HepG2 (cell line): ENCODE measurements around the gene INKA1. TPM values are rescaled to one million over a fixed set of nuclear protein-coding genes. Genes with fewer than 3 reads are reported as not detected.
A peak's percentile ranks its signal among the peaks of the same experiment; 100 is the strongest.

Experiments
- ATAC-seq: fragments of 200-7000 bp; cut with Tn5 transposase; 3 replicates; pipeline ENCODE4 v1.9.1; 2020; ENCODE audit warnings: mild to moderate bottlenecking, moderate library complexity
- BruUV-seq: library from RNA; stranded (reverse); fragments of 400-500 nt; replicated peaks from 2 replicates; lab custom pipeline; 2021; lab: Mats Ljungman, UMichigan
- CTCF ChIA-PET: fragments of 300-600 bp; formaldehyde crosslinking; extraction: SDS; loops from one replicate; lab custom pipeline; 2021; ENCODE audit warnings: low total read pairs, inconsistent platforms, low intra/inter-chr PET ratio; lab: Yijun Ruan, JAX
- POLR2A ChIA-PET: fragments of 350-600 bp; sonication (Branson Sonifier 250); formaldehyde crosslinking; loops from one replicate; lab custom pipeline; 2020; ENCODE audit warnings: antibody characterized with exemption, inconsistent platforms; lab: Yijun Ruan, JAX
- DNase-seq: peaks from one replicate; pipeline ENCODE4 v3.0.0-alpha.2; 2015; ENCODE audit warnings: low spot score
- FAIRE-seq: peaks from 3 replicates; lab custom pipeline; 2011; peaks lifted over from hg19 to GRCh38; lab: Jason Lieb, UNC
- H2AFZ ChIP-seq: one replicate; pipeline ENCODE4 v1.6.1; 2011; ENCODE audit warnings: low read length, inconsistent platforms
- H3K27ac ChIP-seq: fragments of 300-600 bp; 3 replicates; pipeline ENCODE4 v1.8.0; 2011; ENCODE audit warnings: mixed run types, mild to moderate bottlenecking, mixed read lengths, low read length, inconsistent platforms; ENCODE audit not compliant: insufficient read depth; ENCODE audit errors: extremely low read length
- H3K27me3 ChIP-seq, 2 experiments: fragments of 200-600 bp in 1 of 2; 2 replicates in 1 of 2; 3 replicates in 1 of 2; pipeline versions ENCODE4 v1.6.0 to v1.8.0; 2011; ENCODE audit warnings: low read length in 2 of 2, mild to moderate bottlenecking in 2 of 2, moderate library complexity in 2 of 2, inconsistent platforms in 1 of 2; ENCODE audit not compliant: insufficient read depth in 2 of 2, control insufficient read depth in 1 of 2
- H3K36me3 ChIP-seq, 2 experiments: fragments of 200-600 bp in 1 of 2; replicated peaks in 1 of 2; 2 replicates in 1 of 2; 3 replicates in 1 of 2; pipeline versions ENCODE4 v1.5.1 to v1.8.0; 2011; ENCODE audit warnings: low read length in 2 of 2, inconsistent platforms in 1 of 2; ENCODE audit not compliant: insufficient read depth in 2 of 2, control insufficient read depth in 1 of 2
- H3K4me1 ChIP-seq: 2 replicates; pipeline ENCODE4 v1.5.1; 2012; ENCODE audit warnings: low read length, inconsistent platforms; ENCODE audit not compliant: insufficient read depth
- H3K4me2 ChIP-seq: 2 replicates; pipeline ENCODE4 v1.6.0; 2011; ENCODE audit warnings: low read depth, low read length, inconsistent platforms
- H3K4me3 ChIP-seq, 3 experiments: fragments of 200-600 bp in 1 of 3; sonication (generic), shearing (Covaris generic) in 1 of 3; replicated peaks in 1 of 3; 2 replicates each; pipeline ENCODE4 v1.5.1; 2011 to 2016; ENCODE audit warnings: low read length in 3 of 3, inconsistent platforms in 2 of 3, low read depth in 2 of 3, mild to moderate bottlenecking in 2 of 3, control low read depth in 1 of 3, mixed read lengths in 1 of 3; ENCODE audit not compliant: insufficient read depth in 1 of 3
- H3K79me2 ChIP-seq: one replicate; pipeline ENCODE4 v1.6.1; 2011; ENCODE audit warnings: low read length, inconsistent platforms; ENCODE audit not compliant: insufficient read depth
- H3K9ac ChIP-seq: 2 replicates; pipeline ENCODE4 v1.6.0; 2011; ENCODE audit warnings: mild to moderate bottlenecking, low read depth, low read length, inconsistent platforms; ENCODE audit not compliant: insufficient read depth
- H3K9me3 ChIP-seq: 2 replicates; pipeline ENCODE4 v1.5.1; 2012; ENCODE audit warnings: mild to moderate bottlenecking, low read length
- H4K20me1 ChIP-seq: 2 replicates; pipeline ENCODE4 v1.6.0; 2011; ENCODE audit warnings: inconsistent platforms, mild to moderate bottlenecking, low read length, moderate library complexity; ENCODE audit not compliant: insufficient read depth
- ADNP ChIP-seq: sonication (generic); formaldehyde crosslinking; IDR thresholded peaks from 2 replicates; pipeline ENCODE4 v1.4.0; 2020; ENCODE audit warnings: missing genetic modification reagents
- CHCHD3 ChIP-seq: sonication (generic); formaldehyde crosslinking; IDR thresholded peaks from 2 replicates; pipeline ENCODE4 v1.8.0; 2022; ENCODE audit warnings: mild to moderate bottlenecking, missing genetic modification reagents, moderate library complexity
- ERF ChIP-seq: IDR thresholded peaks from 2 replicates; pipeline ENCODE4 v1.6.1; 2018; ENCODE audit warnings: missing biosample characterization, missing genetic modification reagents
- HDAC2 ChIP-seq: sonication (generic); formaldehyde crosslinking; IDR thresholded peaks from 2 replicates; pipeline ENCODE4 v1.4.0; 2020; ENCODE audit warnings: missing genetic modification reagents
- HMG20A ChIP-seq: IDR thresholded peaks from 2 replicates; pipeline ENCODE4 v1.6.1; 2016; ENCODE audit warnings: borderline replicate concordance
- HOXA3 ChIP-seq: sonication (generic); formaldehyde crosslinking; IDR thresholded peaks from 2 replicates; pipeline ENCODE4 v1.5.0; 2020; ENCODE audit warnings: missing genetic modification reagents
- KDM2A ChIP-seq: sonication (generic); formaldehyde crosslinking; IDR thresholded peaks from 2 replicates; pipeline ENCODE4 v1.4.0; 2020; ENCODE audit warnings: low read depth, missing genetic modification reagents, borderline replicate concordance
- KLF6 ChIP-seq: IDR thresholded peaks from 2 replicates; pipeline ENCODE4 v1.8.0; 2016; ENCODE audit warnings: missing biosample characterization, missing genetic modification reagents
- MXD1 ChIP-seq: sonication (generic); formaldehyde crosslinking; IDR thresholded peaks from 2 replicates; pipeline ENCODE4 v1.4.0; 2020; ENCODE audit warnings: mild to moderate bottlenecking, missing genetic modification reagents
- NFE2 ChIP-seq: sonication (generic); formaldehyde crosslinking; IDR thresholded peaks from 2 replicates; pipeline ENCODE4 v1.4.0; 2020; ENCODE audit warnings: missing genetic modification reagents
- RARA ChIP-seq: IDR thresholded peaks from 2 replicates; pipeline ENCODE4 v1.6.1; 2016; ENCODE audit warnings: missing genetic modification reagents, missing compliant biosample characterization
- RARG ChIP-seq: sonication (generic); formaldehyde crosslinking; IDR thresholded peaks from 2 replicates; pipeline ENCODE4 v1.4.0; 2020; ENCODE audit warnings: low read depth, mild to moderate bottlenecking, missing genetic modification reagents
- SIN3A ChIP-seq: IDR thresholded peaks from 2 replicates; pipeline ENCODE4 v1.6.1; 2011; ENCODE audit warnings: low read depth, mild to moderate bottlenecking, control low read depth, low read length, borderline replicate concordance
- SMAD3 ChIP-seq: sonication (generic); formaldehyde crosslinking; IDR thresholded peaks from 2 replicates; pipeline ENCODE4 v1.4.0; 2020; ENCODE audit warnings: missing genetic modification reagents
- SOX6 ChIP-seq, 2 experiments: fragments of 450-650 bp in 1 of 2; sonication (generic) in 1 of 2; formaldehyde crosslinking in 1 of 2; IDR thresholded peaks; 2 replicates each; pipeline versions ENCODE4 v1.4.0 to v1.6.1; 2017 to 2020; ENCODE audit warnings: antibody characterized with exemption in 1 of 2, mild to moderate bottlenecking in 1 of 2, missing genetic modification reagents in 1 of 2
- ZFP90 ChIP-seq: sonication (generic); formaldehyde crosslinking; IDR thresholded peaks from 2 replicates; pipeline ENCODE4 v1.8.0; 2022; ENCODE audit warnings: missing genetic modification reagents, mild to moderate bottlenecking, inconsistent platforms, borderline replicate concordance
- ZNF337 ChIP-seq: sonication (generic); formaldehyde crosslinking; IDR thresholded peaks from 2 replicates; pipeline ENCODE4 v1.5.1; 2020; ENCODE audit warnings: missing genetic modification reagents, low read depth, mild to moderate bottlenecking, borderline replicate concordance
- ZNF816 ChIP-seq: sonication (generic); formaldehyde crosslinking; IDR thresholded peaks from 2 replicates; pipeline ENCODE4 v1.8.0; 2022; ENCODE audit warnings: missing genetic modification reagents, mild to moderate bottlenecking, borderline replicate concordance
- WGBS: methylation state at CpG from one replicate; pipeline ENCODE4 v1.1.6; 2017; ENCODE audit warnings: low lambda C conversion rate; 5-methylcytosine and 5-hydroxymethylcytosine counted together
- in situ Hi-C: cut with HindIII; loops from 2 replicates; pipeline ENCODE4 v1.10.0; 2017; ENCODE audit warnings: low pct_unique_long_range_greater_than_20kb; ENCODE audit not compliant: extremely low pct_ligation_motif_present
- intact Hi-C: fragments of 100-400 bp; cut with micrococcal nuclease; formaldehyde crosslinking; loops from one replicate; pipeline ENCODE4 v1.10.0; 2022; ENCODE audit not compliant: unreplicated experiment
- polyA plus RNA-seq, 8 experiments: library from polyadenylated mRNA; depleted of rRNA in 3 of 8; stranded (reverse) in 7 of 8; unstranded in 1 of 8; fragments of >200 nt; fragmentation: Illumina TruSeq in 4 of 8; extraction: Trizol in 4 of 8; gene quantifications; 2 replicates each; pipeline versions ENCODE4 v1.2.1 to v1.2.3, GENCODE V29; 2011 to 2016; ENCODE audit warnings: low read depth in 4 of 8, missing spikeins in 1 of 8, mixed read lengths in 1 of 8; ENCODE audit not compliant: insufficient read depth in 1 of 8
- total RNA-seq, 5 experiments: library from RNA; depleted of rRNA; stranded (reverse); fragments of >200 nt; fragmentation: Illumina TruSeq; extraction: Trizol; gene quantifications; 2 replicates each; pipeline ENCODE4 v1.2.3, GENCODE V29; 2016; ENCODE audit warnings: low read depth in 1 of 5

The INKA1 gene
- total and polyA plus RNA-seq, 2 of the 13 experiments (the other 11 are each of a cell fraction or from before 2014, with no cell fraction given) = 0.22 to 0.41 TPM

GRCh38 chr3:49839193-49839809 lies 36.2 kb downstream of the INKA1 start (continued):
- TF ChIP-seq HOXA3 (CRISPR knock-in tag) = 0 out of 2 replicates have a peak, but pooled peaks have one; percentile 1
- TF ChIP-seq CHCHD3 (CRISPR knock-in tag) = no peak
- no peak for TF ChIP-seq ZNF337 (CRISPR knock-in tag)
- 0 out of 2 replicates have a peak, but pooled peaks have one; percentile 35 for TF ChIP-seq ERF (CRISPR knock-in tag)
- no peak for TF ChIP-seq ZFP90
- no peak for TF ChIP-seq SMAD3 (CRISPR knock-in tag)
- TF ChIP-seq NFE2 = no peak

- H3K4me2 ChIP-seq = no peak overlapping the region
- no peaks in the 10 kb centered on the region for H3K79me2 ChIP-seq
- H3K27me3 ChIP-seq = no peaks in the 10 kb centered on the region
- BruUV-seq = no TSS peak
- WGBS = 100% methylated on average over 1 of the region's 2 CpGs
- H3K9ac ChIP-seq = no peak overlapping the region
- no peak overlapping the region for H3K27ac ChIP-seq
- no peak for FAIRE-seq
- H2AFZ ChIP-seq = no peak overlapping the region
- CTCF ChIA-PET = interaction anchor here (1.9 to 2.4 kb wide), 2 partner anchors 38 to 66 kb away, joined by 8 to 27 read pairs; partner anchors contain the start of gene INKA1
- no peak for DNase-seq
- in situ Hi-C loops = loop anchor here (5.0 kb wide), 2 partner anchors 33 to 67 kb away; no protein-coding TSS in a partner anchor
- peaks cover 41% of the 10 kb centered on the region for H3K4me1 ChIP-seq
- no peaks in the 10 kb centered on the region for H3K9me3 ChIP-seq
- ATAC-seq = no peak
- POLR2A ChIA-PET = no interaction called here
- no peak overlapping the region for H3K4me3 ChIP-seq
- TF ChIP-seq ZNF816 (CRISPR knock-in tag) = no peak
- TF ChIP-seq RARG = no peak
- TF ChIP-seq RARA (CRISPR knock-in tag) = no peak
- no peak for TF ChIP-seq KDM2A (CRISPR knock-in tag)
- TF ChIP-seq SOX6 (IDR thresholded peaks at IDR 0.05) = no peak
- TF ChIP-seq SOX6 (CRISPR knock-in tag; IDR thresholded peaks at IDR 0.05) = no peak
- TF ChIP-seq SIN3A = no peak
- TF ChIP-seq MXD1 (CRISPR knock-in tag) = no peak
- TF ChIP-seq HDAC2 = no peak
- no peak for TF ChIP-seq ADNP
- TF ChIP-seq HMG20A (CRISPR knock-in tag) = no peak
- TF ChIP-seq KLF6 (CRISPR knock-in tag) = no peak
- no peaks in the 10 kb centered on the region for H4K20me1 ChIP-seq
- peaks cover 4 to 27% of the 10 kb centered on the region in 2 experiments; a peak in 3 of 5 replicates for H3K36me3 ChIP-seq
- intact Hi-C loops = no loop called here
Observed at GRCh38 chr3:49840388-49840787, 37.3 kb downstream of the INKA1 start.
